22Rv1 (cell line): ENCODE measurements around the gene CUX1.

Experiments
- CTCF ChIP-seq: fragments of 450-650 bp; IDR thresholded peaks from 2 replicates; pipeline ENCODE4 v1.5.1; 2017; ENCODE audit warnings: mild to moderate bottlenecking
- ZFX ChIP-seq: fragments of 450-650 bp; IDR thresholded peaks from 2 replicates; pipeline ENCODE4 v1.6.1; 2017; ENCODE audit warnings: antibody characterized with exemption, borderline replicate concordance

GRCh38 chr7:101845974-101846373 lies 28.5 kb downstream of the CUX1 start:
- TF ChIP-seq CTCF (no peak), ZFX (no peak)
